ENCODE measurements around the gene FAM193A.
"Not testable (repeated sequence)": the region's sequence is repeated elsewhere in the genome, so short reads cannot be mapped to it uniquely, and the experiment has no call there.

FAM193A gene

DNA sequence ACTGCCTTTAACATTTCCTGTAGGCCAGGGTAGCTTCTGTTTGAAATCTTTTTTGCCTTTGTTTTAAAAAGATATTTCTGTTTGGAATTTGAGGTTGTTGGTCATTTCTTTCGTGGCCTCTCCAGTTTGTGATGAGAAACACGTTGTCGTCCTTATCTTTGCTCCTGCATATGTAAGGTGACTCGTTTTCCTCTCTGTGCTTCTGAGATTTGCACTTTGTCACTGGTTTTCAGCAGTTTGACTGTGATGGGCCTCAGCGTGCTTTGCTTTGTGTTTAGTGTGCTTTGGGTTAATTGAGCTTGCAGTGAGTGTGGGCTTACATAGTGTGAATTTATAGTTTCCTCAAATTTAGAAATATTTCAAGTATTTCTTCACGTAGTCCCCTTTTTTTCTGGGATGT, 81.5 kb downstream of the FAM193A start:
- DNase-seq: no peak

DNA sequence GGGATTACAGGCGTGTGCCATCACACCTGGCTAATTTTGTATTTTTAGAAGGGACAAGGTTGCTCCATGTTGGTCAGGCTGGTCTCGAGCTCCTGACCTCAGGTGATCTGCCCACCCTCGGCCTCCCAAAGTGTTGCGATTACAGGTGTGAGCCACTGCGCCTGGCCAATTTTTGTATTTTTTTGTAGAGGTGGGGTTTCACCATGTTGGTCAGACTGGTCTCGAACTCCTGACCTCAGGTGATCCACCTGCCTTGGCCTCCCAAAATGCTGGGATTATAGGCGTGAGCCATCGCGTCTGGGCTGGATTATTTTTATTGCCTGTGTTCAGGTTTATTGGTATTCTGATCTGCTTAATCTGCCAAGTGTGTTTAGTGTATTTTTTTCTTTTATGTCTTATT, 82.3 kb downstream of the FAM193A start:
- not testable (repeated sequence) for DNase-seq

DNA sequence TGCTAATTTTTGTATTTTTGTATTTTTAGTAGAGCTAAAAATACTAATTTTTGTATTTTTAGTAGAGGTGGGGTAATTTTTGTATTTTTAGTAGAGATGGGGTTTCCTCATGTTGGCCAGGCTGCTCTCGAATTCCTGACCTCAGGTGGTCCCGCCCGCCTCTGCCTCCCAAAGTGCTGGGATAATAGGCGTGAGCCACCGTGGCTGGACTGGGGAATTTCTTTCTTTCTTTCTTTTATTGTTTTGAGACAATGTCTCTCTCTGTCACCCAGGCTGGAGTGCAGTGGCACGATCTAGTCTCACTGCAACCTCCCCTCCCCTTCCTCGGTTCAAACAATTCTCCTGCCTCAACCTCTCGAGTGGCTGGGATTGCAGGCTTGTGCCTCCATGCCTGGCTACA, 83.0 kb downstream of the FAM193A start:
- DNase-seq: no peak

DNA sequence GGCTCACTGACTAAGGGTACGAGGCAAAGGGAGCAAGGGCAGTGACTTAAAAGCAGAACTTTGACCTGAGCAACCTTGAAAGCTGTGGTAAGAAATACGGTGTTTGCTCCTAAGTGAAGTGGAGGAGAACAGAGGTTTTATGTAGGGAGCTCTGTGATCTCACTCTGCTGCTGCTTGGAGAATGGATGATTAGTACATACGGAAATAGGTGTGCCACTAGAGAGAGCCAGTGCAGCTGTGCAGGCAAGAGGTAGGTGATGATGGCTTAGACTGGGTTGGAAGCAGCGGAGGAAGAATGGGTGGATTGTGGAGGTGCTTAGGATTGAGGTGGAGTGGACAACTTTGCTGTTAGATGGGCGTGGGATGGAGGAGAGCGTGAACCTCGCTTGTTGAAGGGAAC, 85.0 kb downstream of the FAM193A start:
- no peak for DNase-seq

DNA sequence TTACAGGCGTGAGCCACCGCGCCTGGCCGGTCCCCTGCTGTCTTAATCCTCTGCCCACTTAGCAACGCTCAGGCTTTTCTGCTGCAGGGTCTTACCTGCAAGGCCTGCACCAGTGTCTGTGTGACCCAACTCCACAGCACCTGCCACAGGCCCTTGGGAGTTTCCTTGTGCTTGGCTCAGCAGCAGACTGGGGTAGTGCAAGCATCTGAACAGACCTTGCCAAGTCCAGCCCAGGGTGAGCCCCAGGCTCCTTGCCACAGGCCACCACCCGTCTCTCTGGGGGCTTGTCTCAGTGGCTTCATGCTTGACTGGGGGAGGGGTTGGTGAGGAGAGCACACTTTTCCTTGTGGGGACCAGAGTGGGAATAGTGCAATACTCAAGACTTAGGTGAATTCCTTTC, 87.0 kb downstream of the FAM193A start:
- DNase-seq: no peak

DNA sequence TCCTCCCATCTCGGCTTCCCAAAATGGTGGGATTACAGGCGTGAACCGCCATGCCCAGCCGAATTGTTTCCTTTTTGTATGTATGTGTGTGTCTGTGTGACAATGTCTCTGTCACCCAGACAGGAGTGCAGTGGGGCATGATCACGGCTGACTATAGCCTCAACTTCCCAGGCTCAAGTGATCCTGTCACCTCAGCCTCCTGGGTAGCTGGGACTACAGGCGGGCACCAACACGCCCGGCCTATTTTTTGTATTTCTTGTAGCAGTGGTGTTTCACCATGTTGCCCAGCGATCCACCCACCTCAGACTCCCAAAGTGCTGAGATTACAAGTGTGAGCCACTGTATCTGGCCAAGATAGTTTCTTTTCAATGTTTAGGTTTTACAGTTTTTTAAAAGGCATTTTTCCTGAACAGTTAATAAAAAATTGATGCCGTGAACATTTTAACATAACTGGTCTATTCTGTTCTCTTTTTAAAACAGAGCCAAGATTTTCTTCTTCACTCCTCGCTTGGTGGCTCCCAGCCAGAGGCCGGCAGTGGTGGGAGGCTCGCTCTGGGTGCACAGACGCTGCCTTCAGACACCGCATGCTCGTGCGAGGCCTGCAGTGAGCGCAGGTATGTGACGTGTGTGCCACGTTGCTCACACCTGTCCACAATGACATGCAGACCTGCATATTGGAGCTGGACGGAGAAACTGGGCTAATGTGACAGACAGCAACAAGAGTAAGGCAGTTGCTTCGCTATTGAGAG, 88.5 kb downstream of the FAM193A start:
- no peak for DNase-seq

- no peak for DNase-seq
These were observed 89.8 kb downstream of the FAM193A start for GRCh38 chr4:2626231-2626630.

DNA sequence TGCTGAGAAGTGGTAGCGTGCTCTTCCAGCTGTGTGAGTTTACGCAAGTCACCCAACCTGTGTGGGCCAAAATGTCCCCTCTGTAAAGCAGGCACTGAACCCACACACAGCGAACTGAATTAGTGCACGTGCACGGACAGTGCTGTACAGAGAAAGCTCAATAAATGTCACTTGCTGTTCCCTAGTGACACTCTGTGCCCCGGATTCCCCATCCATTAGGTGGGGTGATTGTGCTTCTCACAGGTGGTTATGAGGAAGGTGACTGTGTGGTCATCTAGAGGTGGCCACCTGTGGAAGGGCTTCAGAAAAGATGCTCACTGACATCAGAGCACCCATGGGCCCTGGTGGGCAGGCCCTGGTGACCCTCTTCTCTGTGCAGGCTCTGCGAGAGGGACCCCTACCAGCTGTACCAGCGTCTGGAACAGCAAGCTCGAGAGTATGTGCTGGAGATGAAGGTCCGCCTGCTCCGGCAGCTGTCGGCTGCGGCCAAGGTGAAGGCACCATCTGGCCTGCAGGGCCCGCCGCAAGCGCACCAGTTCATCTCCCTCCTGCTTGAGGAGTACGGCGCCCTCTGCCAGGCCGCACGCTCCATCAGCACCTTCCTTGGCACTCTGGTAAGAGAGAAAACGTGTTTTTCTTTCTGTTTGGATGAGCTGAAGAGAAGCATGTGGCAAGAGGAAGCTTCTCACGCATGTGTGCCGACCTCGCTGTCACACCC, 94.3 kb downstream of the FAM193A start:
- DNase-seq: no peak

DNA sequence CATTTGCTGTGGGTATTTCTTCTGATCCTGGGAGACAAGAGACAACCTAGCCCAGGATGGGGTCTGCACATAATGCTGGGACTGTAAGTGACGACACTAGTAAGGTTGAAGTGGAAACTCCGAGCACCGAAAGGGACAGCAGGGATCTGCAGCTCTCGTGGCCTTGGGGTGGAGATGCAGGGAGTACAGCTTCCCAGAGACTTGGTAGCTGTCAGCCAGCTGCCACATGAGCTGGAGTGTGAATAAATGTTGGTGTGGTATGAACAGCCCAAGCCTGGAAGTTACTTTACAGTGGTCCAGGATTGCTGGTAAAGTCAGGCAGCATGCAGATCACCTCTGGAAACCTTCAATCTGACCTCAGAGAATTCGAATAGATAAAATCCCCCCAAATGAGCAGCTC, 97.6 kb downstream of the FAM193A start:
- DNase-seq: no peak

DNA sequence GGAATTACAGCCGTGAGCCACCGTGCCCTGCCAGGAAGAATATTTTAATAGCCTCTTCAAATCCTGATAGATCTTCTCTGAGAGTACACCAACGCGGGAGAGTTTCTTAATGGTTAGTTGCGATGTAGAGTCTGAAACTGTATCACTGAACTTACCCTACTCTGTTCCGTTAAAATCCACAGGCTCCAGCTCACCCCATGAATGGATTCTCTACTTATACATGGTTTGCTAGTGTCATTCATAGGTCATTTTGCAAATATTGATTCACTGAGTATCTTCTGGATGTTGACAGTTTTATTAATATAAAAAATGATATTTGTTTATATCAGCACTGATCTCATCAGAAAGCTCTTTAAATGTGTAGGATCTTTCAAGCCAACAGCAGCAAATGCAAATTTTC, 99.9 kb downstream of the FAM193A start:
- DNase-seq: no peak

GRCh38 chr4:2636994-2637393, 100.5 kb downstream of the FAM193A start:
- not testable (repeated sequence) for DNase-seq

GRCh38 chr4:2637956-2638552, 101.6 kb downstream of the FAM193A start:
- no peak for DNase-seq

GRCh38 chr4:2638730-2639129, 102.3 kb downstream of the FAM193A start:
- DNase-seq: no peak

DNA sequence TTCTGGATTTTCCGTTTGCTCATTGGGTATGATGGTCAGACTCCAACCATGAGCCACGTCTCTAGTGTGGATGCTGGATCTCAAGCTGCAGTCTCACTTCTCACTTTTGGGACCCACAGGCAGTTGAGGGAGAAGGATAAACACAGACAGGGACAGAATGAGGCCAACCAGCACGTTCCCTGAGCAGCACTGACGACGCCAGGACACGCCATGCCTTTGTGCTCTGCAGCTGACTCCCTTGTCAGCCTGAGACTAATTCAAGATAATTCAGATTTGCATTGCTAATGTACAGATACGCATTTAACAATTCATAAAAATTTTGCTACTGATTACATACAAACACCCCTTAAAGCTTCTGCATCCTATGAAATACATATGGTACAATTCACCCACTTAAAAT, 106.5 kb downstream of the FAM193A start:
- no peak for DNase-seq

DNA sequence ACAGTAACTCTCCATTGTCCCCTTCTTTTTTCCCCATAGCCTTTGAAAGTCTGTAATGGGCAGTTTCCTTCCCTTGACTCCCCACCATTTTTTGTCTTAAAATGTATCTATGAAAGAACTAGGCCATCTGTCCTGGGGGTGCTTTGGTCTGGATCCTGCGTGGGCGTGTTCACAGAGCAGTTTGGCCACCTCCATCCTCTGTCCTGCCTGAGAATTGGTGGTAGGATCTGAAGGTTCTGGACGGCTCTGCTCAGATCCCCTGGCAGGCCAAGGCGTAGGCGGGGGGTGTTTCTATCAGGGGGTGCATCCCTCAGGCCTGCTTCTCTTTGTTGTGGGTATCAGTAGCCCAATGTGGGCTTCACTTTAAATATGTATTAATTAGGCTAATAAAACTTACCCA, 107.1 kb downstream of the FAM193A start:
- no peak for DNase-seq

- no peak for DNase-seq
These were observed 110.1 kb downstream of the FAM193A start for GRCh38 chr4:2646396-2647149.

GRCh38 chr4:2647403-2648158, 111.1 kb downstream of the FAM193A start:
- DNase-seq: no peak

GRCh38 chr4:2648159-2648814, 111.8 kb downstream of the FAM193A start:
- DNase-seq: no peak

- DNase-seq: no peak
These were observed 113.2 kb downstream of the FAM193A start for GRCh38 chr4:2649604-2650114.

GRCh38 chr4:2650276-2650675, 113.8 kb downstream of the FAM193A start:
- no peak for DNase-seq

- DNase-seq: no peak
These were observed 115.1 kb downstream of the FAM193A start for GRCh38 chr4:2651546-2651945.

DNA sequence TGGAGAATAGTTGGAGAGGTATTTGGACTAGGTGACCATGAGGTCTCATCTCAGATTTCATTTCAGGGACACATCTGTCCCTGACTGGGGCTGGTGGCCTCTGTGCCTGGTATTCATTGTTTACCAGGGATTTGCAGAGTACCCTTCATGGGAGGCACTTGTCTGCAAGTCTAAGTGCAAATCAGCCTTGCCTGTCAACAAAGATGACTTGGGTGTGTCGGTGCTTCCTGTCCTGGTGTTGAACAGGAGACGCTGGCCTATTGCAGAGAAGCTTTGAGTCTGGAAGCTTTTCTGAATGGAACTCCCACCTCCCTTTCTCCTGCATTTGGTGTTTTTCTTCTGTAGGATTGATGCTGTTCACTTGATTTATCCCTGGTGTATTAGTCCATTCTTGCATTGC, 115.6 kb downstream of the FAM193A start:
- DNase-seq: no peak

Measured in stimulated activated naive CD4-positive, alpha-beta T cell treated with Interleukin-2 at 50 U/mL for 16 hours (primary cell).